Gastrocnemius medialis (tissue), 4 donors: ENCODE results near the gene C1orf94. TPM values are rescaled to one million over a fixed set of nuclear protein-coding genes. Genes with fewer than 3 reads are reported as not detected.

Experiments
- ATAC-seq, 2 donors: fragments of 150-250 bp; one replicate each; pipeline ENCODE4 v1.9.1; 2016
- DNase-seq, 2 donors: peaks; one replicate each; pipeline ENCODE4 v3.0.0-alpha.2; 2019
- H3K27ac ChIP-seq, 4 donors: fragments of 200-600 bp; sonication (generic); 1 replicate in 1 of 4; 2 replicates in 3 of 4; pipeline ENCODE4 v1.5.1; 2016 to 2018; ENCODE audit warnings: mild to moderate bottlenecking in 2 of 4, moderate library complexity in 1 of 4
- H3K27me3 ChIP-seq, 3 donors: fragments of 200-600 bp; sonication (generic) in 2 of 3; 1 replicate in 1 of 3; 2 replicates in 2 of 3; pipeline versions ENCODE4 v1.5.1 to v1.6.0; 2016 to 2019; ENCODE audit warnings: mild to moderate bottlenecking in 1 of 3, moderate library complexity in 1 of 3
- H3K36me3 ChIP-seq, 2 donors: fragments of 200-600 bp; sonication (generic) in 1 of 2; one replicate each; pipeline ENCODE4 v1.5.1; 2017 to 2018
- H3K4me1 ChIP-seq, 2 donors: fragments of 200-600 bp; sonication (generic) in 1 of 2; one replicate each; pipeline ENCODE4 v1.5.1; 2016 to 2017; ENCODE audit warnings: mild to moderate bottlenecking in 2 of 2
- H3K4me3 ChIP-seq, 4 donors: fragments of 200-600 bp; sonication (generic) in 3 of 4; 1 replicate in 1 of 4; 2 replicates in 3 of 4; pipeline ENCODE4 v1.5.1; 2016 to 2019; ENCODE audit warnings: mild to moderate bottlenecking in 2 of 4
- H3K9me3 ChIP-seq, 3 donors: fragments of 200-600 bp; sonication (generic) in 2 of 3; 1 replicate in 1 of 3; 2 replicates in 2 of 3; pipeline ENCODE4 v1.5.1; 2016 to 2019
- POLR2A ChIP-seq, 2 donors: fragments of 450-650 bp; IDR thresholded peaks; one replicate each; pipeline ENCODE4 v1.6.1; 2017; ENCODE audit warnings: antibody characterized with exemption in 2 of 2, mild to moderate bottlenecking in 2 of 2, moderate library complexity in 2 of 2
- in situ Hi-C, 4 donors: fragments of 200-750 bp; cut with MboI; loops; one replicate each; pipeline versions ENCODE4 v1.15.0 to v1.8.0; 2017; ENCODE audit warnings: low sequenced_read_pairs in 4 of 4
- intact Hi-C: fragments of 100-400 bp; cut with DNase I; formaldehyde crosslinking; loops from one replicate; pipeline ENCODE4 v1.15.1; 2023; ENCODE audit warnings: low total_unique reads
- total RNA-seq, 4 donors: library from RNA; depleted of rRNA; stranded (reverse); fragments of >200 nt; gene quantifications; one replicate each; pipeline versions ENCODE4 v1.1.0 to v1.2.3, GENCODE V29; 2016
- TF ChIP-seq, protein P1 (sequence below), 5 experiments: fragments of 450-650 bp in 3 of 5; fragments of 200-600 bp in 2 of 5; sonication (generic) in 2 of 5; IDR thresholded peaks in 4 of 5; conservative IDR thresholded peaks in 1 of 5; 1 replicate in 4 of 5; 2 replicates in 1 of 5; pipeline ENCODE4 v1.5.1; 2016 to 2019; ENCODE audit warnings: antibody characterized with exemption in 5 of 5, mild to moderate bottlenecking in 3 of 5, moderate library complexity in 3 of 5

Gene C1orf94
- total RNA-seq, 4 donors from 2014 or later: not detected

DNA sequence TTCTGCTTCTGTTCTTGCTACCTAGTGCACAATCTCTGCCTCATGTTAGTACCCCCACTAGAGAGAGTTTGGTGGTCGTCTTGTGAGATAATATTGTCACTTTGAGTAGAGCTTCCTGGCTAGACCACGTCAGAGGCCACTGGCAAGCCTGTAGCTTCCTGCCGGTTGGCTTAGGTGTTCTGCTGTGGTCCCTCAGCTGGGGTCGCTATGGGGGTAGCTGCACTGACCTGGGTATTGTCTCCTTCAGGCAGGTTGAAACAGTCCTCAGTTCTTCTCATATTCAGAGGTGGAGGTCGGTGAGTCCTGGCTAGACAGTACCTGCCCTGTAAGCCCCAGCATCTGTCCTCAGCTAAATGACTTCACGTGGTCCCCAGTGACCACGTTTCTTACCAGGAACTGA, 86.2 kb downstream of the C1orf94 start:
- Histone ChIP-seq H3K27ac (no peak overlapping the region), H3K27me3 (peaks cover 0 to 10% (median 0%) of the 10 kb centered on the region in 3 donors), H3K4me3 (no peak overlapping the region), H3K9me3 (no peaks in the 10 kb centered on the region), H3K36me3 (no peaks in the 10 kb centered on the region), H3K4me1 (no peaks in the 10 kb centered on the region)
- TF ChIP-seq, protein P1, sequence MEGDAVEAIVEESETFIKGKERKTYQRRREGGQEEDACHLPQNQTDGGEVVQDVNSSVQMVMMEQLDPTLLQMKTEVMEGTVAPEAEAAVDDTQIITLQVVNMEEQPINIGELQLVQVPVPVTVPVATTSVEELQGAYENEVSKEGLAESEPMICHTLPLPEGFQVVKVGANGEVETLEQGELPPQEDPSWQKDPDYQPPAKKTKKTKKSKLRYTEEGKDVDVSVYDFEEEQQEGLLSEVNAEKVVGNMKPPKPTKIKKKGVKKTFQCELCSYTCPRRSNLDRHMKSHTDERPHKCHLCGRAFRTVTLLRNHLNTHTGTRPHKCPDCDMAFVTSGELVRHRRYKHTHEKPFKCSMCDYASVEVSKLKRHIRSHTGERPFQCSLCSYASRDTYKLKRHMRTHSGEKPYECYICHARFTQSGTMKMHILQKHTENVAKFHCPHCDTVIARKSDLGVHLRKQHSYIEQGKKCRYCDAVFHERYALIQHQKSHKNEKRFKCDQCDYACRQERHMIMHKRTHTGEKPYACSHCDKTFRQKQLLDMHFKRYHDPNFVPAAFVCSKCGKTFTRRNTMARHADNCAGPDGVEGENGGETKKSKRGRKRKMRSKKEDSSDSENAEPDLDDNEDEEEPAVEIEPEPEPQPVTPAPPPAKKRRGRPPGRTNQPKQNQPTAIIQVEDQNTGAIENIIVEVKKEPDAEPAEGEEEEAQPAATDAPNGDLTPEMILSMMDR (IDR thresholded peaks at IDR 0.05 in 4 of 5, conservative IDR thresholded peaks at IDR 0.05 in 1 of 5): no peak
- no peak for TF ChIP-seq POLR2A (IDR thresholded peaks at IDR 0.05)
- intact Hi-C loops (no loop called here), in situ Hi-C loops (no loop called here)
- no peak for ATAC-seq
- DNase-seq: no peak

DNA sequence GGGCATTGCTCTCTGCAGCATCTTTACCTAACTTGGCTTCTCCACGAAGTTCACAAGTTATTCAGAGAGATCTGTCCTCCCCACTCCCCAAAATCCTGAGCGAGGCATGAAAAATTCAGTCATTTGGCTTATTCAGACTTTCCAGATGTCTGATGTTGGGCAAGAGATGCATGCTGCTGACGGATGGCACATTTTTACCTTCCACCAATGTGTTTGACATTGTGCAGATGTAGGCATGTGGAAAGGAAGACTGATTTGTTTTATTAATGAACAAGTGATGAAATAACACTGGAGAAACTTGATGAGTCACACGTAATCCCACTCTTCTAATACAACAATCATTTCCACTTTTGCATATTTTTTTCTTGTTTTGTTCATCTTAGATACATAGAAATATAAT, 86.7 kb downstream of the C1orf94 start:
- Histone ChIP-seq H3K4me1 (no peaks in the 10 kb centered on the region), H3K36me3 (no peaks in the 10 kb centered on the region), H3K27ac (no peak overlapping the region), H3K27me3 (peaks cover 0 to 10% (median 0%) of the 10 kb centered on the region in 3 donors), H3K9me3 (no peaks in the 10 kb centered on the region), H3K4me3 (no peak overlapping the region)
- DNase-seq: no peak
- in situ Hi-C loops (no loop called here), intact Hi-C loops (no loop called here)
- no peak for TF ChIP-seq POLR2A (IDR thresholded peaks at IDR 0.05)
- TF ChIP-seq, protein P1 (IDR thresholded peaks at IDR 0.05 in 4 of 5, conservative IDR thresholded peaks at IDR 0.05 in 1 of 5): no peak
- no peak for ATAC-seq

DNA sequence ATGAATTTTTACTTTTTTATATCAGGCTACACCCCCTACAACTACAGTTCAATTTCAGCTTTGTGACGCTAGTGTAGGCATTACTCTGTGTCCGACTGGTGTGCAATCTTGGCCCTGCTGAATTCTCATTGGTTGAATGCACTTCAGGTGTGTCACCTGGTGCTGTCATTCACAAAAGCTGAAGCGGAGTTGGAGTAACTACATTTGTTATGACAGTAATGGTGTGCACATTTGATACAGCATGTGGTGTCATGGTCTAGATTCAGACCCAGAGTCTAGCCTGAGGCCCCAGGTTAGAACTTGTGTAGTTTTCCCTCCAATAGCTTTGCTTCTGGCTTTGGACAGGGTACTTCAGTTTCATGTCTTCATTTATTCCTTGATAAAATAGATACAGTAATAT, 88.7 kb downstream of the C1orf94 start:
- Histone ChIP-seq H3K9me3 (no peaks in the 10 kb centered on the region), H3K36me3 (no peaks in the 10 kb centered on the region), H3K4me1 (no peaks in the 10 kb centered on the region), H3K27ac (no peak overlapping the region), H3K4me3 (no peak overlapping the region), H3K27me3 (peaks cover 0 to 10% (median 0%) of the 10 kb centered on the region in 3 donors)
- intact Hi-C loops (no loop called here), in situ Hi-C loops (no loop called here)
- ATAC-seq: no peak
- TF ChIP-seq, protein P1 (IDR thresholded peaks at IDR 0.05 in 4 of 5, conservative IDR thresholded peaks at IDR 0.05 in 1 of 5): no peak
- no peak for TF ChIP-seq POLR2A (IDR thresholded peaks at IDR 0.05)
- no peak for DNase-seq

DNA sequence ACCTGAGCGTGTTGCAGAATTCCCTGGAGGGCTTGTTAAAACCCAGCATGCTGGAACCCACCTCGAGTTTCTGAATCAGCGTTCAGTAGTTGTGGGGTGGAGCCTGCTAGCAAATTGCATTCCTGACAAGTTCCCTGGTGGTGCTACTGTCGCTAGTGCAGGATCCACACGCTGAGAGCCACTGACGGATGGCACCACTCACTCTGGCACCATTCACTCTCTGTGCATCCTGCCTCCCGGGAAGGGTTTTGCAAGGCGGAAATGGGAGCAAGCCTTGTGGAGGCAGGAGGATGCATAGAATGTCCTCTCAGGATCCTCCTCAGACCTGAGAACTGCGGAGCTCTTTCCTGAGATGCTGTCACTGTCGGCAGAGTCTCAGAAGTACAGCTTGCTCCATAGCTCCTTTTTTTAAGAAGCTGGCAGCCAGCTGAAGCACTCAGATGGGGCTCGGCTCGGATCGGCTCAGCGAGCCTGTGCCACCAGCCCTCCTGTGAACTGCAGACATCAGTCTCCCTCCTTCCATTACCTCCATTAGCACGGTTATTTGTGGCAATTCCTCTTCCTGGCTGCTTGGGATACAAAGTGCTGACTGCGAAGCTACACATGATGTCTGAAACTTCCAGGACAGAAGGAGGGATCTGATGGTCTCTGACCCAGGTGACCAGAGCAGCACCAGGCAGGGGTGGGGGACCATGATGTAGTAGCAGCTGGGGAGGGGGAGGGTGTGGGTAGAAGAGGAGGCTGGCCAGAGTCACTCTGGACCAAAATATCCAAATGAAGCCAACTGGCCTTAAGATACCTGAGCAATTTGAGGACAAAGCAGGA, 89.6 kb downstream of the C1orf94 start:
- Histone ChIP-seq H3K36me3 (no peaks in the 10 kb centered on the region), H3K4me1 (no peaks in the 10 kb centered on the region), H3K27me3 (peaks cover 0 to 10% (median 0%) of the 10 kb centered on the region in 3 donors), H3K4me3 (no peak overlapping the region), H3K9me3 (no peaks in the 10 kb centered on the region), H3K27ac (no peak overlapping the region)
- intact Hi-C loops (no loop called here), in situ Hi-C loops (no loop called here)
- ATAC-seq: no peak
- no peak for TF ChIP-seq POLR2A (IDR thresholded peaks at IDR 0.05)
- TF ChIP-seq, protein P1 (IDR thresholded peaks at IDR 0.05 in 4 of 5, conservative IDR thresholded peaks at IDR 0.05 in 1 of 5): no peak
- no peak for DNase-seq
